Activated effector memory CD4-positive, alpha-beta T cell treated with Interleukin-2 at 50 U/mL for 16 hours (primary cell): ENCODE results near the gene NEB.

Experiments used
- DNase-seq: peaks from one replicate; pipeline ENCODE4 v3.0.0-alpha.2; 2020

NEB gene

DNA sequence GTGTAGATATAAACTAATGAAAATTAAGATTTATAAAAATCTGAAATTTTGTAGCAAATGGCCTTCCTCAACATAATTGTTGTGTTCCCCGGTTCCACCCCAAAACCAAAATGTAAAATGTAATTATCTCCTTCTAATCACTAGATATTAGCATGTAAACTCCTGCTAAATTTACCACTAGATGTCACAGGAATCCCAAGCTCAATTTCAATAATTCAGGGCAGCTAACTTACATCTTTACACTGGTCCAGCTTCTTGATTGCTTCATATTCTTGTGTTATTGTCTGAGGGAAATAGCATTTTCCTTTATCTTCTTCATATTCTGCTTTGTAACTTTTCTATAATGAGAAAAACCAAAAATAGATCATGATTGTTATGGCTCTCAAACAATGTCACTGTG, 42.6 kb downstream of the NEB start:
- no peak for DNase-seq

- DNase-seq: no peak
Measured at GRCh38 chr2:151688719-151689118, 45.6 kb downstream of the NEB start.

DNA sequence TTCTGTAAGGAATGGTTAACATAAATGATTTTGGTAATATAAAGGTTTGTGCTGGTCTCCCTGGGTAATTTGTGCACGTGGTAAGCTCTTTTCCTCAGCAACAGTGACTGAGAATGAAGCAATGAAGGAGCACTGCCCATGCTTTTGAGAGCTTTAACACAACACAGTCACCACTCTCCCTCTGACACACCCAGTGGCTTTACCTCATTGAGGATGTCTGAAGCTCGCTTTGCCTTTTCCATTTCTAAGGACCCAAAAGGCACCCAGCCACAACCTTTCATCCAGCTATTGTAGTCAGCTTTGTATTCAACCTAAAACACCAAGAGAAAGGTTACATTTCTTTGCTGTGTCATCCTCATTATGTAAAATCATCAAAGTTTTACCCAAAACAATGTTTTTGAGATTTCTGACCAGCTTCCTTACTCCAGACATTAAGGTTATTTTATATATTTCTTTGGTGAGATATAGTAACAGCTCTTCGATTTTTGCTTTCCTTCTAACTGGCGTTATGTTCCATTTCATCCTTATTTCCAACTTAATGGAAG, 51.7 kb downstream of the NEB start:
- DNase-seq: no peak

GRCh38 chr2:151681051-151681450, 53.2 kb downstream of the NEB start:
- no peak for DNase-seq

DNA sequence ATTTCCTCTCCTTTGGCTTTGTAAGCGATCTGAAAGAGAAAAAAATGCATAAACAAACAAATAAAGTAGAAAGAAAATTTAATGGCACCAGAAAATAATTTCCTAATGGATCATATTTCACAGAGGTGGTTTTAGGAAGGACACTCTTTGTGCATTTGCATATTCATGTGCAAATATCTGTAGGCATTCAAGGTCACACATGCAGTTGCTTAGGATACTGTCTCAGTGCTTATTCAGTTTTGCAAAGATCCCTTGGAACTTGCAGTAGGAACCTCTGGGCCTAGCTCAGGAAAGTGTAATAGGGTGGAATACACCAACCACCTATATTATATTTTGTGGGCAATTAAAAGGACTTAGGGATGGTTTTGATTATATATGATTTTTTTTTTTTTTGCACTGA, 54.3 kb downstream of the NEB start:
- DNase-seq: no peak

- DNase-seq: no peak
Measured at GRCh38 chr2:151678849-151679248, 55.4 kb downstream of the NEB start.

GRCh38 chr2:151673016-151673415, 61.3 kb downstream of the NEB start:
- no peak for DNase-seq

DNA sequence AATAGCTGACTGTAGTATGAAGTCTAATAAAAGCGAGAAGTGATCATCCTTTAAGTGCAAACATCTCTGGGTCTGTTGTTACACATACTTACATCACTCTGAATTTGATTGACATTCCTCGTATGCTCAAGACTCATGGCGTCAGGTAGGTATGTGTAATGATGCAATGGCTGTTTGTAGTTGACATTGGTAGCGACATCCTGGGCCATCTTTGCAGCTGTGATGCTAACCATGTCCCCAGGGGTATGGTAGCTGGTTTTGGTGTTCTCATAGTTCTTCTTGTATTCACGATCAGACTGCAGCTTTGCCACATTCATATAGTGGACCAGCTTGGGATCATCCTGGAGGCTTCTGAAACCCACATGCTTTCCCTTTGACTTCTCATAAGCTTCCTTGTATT, 62.0 kb downstream of the NEB start:
- DNase-seq: no peak

DNA sequence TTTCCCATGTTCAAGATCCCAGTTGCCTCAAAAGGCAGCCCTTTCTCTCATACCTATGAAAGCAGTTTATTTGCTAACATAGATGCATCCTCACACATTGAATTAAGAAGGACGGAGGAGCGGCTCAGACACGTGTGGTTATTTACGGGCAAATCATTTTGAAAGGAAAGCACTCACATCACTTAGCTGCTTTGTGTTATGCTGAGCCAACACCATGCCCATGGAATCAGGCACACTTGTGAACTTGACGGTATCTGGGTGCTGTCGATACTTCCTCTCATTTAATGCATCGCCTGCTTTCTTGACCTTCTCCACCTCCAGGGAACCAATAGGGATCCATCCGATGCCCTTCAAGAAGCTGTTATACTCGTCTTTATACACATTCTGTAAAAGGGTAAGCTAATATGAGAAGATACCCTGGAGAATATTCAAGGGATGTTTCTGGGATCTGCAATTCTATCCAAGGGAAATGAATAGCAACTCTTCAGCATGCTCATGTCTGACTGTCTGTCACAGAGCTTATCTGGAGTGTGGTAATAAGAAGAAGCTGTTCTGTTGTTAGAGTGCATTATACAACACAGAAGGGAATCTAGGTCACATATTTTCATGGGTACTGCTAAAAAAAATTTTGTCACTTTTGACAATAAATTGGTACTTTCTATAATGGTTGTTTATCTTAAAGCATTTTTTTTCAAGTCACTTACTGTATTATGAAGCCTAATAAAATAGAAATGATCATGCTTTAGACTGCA, 63.3 kb downstream of the NEB start:
- DNase-seq: no peak

DNA sequence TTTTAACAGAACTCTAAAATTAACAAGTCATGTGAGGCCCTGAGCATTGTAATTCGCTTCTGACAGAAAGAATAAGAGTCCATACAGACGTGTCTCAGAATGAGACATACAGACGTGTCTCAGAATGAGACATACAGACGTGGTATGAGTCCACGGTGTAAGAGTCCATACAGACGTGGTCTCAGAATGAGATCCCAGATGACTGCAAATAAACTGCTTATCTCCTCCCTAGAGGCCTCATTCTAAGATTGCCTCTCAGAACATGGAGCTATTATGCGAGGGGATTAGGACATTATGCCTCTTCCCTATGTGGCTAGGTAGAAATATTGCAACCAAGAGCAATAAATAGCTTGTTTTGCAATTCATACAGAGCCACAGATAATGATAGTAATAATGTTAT, 63.9 kb downstream of the NEB start:
- no peak for DNase-seq

DNA sequence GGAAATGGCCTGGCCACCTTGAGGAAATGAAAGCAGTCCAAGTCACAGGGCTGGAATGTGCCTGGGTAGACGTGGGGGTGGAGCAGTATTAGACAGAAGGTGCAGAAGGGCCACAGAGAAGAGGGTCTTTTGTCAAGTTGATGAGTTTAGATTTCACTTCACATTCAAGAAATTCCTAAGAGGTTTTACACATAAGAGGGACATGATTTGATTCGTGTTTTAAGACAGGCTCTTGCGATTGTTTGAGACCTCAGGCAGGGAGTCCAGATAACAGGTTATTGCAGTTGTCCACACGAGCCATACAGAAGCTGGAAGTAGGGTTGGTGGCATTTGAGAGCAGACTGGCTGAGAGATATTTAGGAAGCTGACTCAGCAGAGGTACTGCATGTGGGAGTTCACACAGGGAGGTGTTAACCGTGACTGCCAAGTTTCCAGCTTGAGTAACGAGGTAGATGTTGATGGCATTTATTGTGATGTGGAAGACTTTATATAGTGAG, 64.6 kb downstream of the NEB start:
- no peak for DNase-seq

GRCh38 chr2:151668737-151669136, 65.5 kb downstream of the NEB start:
- no peak for DNase-seq

DNA sequence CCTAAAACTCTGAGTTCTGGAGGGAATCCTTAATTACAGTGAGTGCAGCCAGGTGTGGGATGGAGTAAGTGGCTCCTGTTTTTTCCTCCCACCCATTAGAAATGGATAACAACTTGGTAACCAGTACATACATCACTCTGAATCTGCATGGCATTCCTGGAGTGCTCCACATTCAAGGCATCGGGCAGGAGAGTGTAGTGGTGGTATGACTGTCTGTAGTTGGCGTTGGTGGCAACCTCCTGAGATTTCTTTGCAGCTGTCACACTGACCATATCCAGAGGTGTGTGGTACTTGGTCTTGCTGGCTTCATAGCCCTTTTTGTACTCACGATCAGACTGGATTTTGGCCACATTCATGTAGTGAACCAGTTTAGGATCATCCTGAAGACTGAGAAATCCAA, 68.3 kb downstream of the NEB start:
- DNase-seq: no peak

DNA sequence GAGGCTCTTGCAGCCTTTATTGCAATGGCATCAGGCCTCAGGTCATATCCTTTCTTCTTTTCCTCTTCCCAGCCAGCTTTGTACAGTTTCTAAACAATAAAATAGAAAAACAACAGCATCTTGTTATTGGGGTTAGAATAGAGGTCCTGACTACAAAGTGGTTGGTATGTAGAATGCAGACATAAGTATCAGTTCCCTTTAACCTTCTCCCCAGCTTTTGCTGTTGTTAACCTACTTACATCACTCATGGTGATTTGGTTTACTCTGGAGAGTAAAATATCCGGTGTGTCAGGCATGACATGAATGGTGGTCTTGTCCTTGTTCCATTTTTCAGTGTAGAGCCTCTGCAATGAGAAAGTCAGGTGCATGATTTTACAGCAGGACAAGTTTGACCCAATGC, 69.8 kb downstream of the NEB start:
- no peak for DNase-seq

GRCh38 chr2:151661625-151662024, 72.7 kb downstream of the NEB start:
- DNase-seq: no peak

DNA sequence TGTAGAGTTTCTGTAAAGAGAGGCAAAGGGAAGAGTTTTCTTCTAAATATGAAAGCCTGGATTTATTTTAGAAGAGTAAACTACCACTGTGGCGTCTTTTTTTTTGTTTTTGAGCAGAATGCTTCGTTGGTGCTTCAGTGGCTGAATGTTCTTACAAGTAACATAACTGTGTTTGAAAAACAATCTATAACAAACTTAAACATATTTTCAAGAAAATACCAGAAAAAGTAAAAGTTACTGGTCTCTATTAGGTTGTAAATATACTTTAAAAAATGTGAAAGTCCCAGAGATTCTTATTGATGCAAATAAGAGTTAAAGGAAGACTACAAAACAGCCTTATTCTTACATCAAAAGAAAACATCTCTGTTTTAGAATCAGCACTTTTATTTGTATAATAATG, 76.2 kb downstream of the NEB start:
- no peak for DNase-seq

GRCh38 chr2:151657667-151658076, 76.6 kb downstream of the NEB start:
- DNase-seq: no peak

DNA sequence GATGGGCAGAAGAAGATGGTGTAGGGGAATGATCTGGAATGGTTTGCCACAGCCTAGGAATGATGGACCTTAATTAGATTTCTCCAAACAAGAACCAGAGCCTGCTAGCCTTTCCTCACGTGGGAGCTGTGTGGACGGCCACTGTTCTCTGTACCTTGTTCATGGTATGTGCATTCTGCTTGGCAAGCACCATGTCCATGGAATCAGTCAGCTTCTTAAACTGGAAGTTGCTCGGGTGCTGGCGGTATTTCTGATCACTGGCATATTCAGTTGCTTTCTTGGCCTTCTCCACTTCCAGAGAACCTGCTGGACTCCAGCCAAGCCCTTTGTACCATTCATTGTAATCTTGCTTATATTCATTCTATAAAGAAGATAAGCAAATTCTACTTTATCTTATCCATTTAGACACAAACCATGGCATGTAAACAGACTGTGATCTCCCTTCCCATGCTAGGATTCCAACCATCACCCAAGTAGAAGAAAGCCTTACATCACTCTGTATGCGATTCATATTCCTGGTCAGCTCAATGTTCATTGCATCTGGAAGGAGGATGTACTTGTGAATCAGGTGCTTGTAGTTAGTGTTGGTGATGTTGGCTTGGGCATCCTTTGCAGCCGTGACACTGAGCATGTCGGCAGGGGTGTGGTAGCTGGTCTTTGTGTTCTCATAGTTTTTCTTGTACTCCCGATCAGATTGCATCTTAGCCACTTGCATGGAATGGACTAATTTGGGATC, 78.4 kb downstream of the NEB start:
- no peak for DNase-seq

GRCh38 chr2:151654891-151655290, 79.4 kb downstream of the NEB start:
- no peak for DNase-seq

GRCh38 chr2:151654085-151654484, 80.2 kb downstream of the NEB start:
- DNase-seq: no peak

- DNase-seq: no peak
Measured at GRCh38 chr2:151651274-151651673, 83.0 kb downstream of the NEB start.

DNA sequence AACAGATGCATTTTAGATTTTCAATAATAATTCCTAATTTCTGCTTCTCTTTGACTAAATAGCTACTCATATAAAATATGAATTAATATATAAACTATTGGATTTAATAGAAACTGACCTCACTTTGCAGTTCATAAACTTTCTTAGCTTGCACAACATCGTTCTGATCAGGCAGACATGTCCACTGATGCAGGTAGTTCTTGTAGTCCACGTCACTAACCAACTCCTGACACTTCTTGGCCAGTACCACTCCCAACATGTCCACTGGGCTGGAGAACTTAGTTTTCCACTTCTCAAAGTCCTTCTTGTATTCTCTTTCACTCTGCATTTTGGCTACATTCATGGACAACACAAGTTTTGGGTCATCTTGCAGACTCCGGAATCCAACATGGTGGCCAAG, 83.8 kb downstream of the NEB start:
- DNase-seq: no peak

DNA sequence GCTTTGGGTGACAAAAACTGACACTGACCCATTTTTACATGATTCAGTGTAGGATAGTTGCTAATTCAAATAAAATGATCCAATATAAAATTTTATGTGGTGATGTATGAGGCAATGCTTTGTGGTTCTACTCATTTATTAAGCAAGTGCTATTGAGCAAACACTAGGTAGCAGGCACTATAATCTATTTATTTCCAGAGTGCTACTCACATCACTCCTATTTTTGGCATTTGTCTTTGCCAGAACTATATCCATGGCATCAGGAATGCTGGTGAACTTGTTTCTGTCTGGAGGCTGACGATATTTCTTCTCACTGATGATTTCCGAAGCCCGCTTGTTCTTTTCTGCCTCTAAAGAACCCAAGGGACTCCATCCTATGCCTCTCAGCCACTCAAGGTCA, 84.3 kb downstream of the NEB start:
- no peak for DNase-seq

DNA sequence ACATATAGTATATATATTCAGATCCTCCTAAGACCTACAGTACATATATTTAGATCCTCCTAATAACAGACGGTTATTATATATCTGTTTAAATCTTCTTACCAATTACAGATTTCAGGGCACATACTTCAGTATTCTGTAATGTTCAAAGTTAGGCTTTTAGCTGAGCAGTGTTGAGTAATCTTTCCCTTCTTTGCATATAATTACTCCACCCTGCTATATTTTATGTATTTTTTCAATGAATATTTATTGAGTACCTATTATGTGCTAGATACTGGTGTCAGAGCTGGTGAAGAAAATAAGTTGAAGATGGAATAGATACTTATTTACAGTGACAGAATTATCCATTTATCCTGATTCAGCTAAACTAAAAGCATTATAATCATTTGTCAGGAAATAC, 84.9 kb downstream of the NEB start:
- DNase-seq: no peak
